SK-N-SH treated with all-trans-retinoic acid at 6 μM for 48 hours (cell line): Measurements from ENCODE around the gene ILRUN.
"Not testable (repeated sequence)": the region's sequence is repeated elsewhere in the genome, so short reads cannot be mapped to it uniquely, and the experiment has no call there.

Experiments used
- ATAC-seq: fragments of 200-7000 bp; cut with Tn5 transposase; 3 replicates; pipeline ENCODE4 v1.9.1; 2020; ENCODE audit warnings: mild to moderate bottlenecking, moderate library complexity
- BACH2 ChIP-seq: fragments of 250-450 bp; sonication (Bioruptor Pico); IDR thresholded peaks from 2 replicates; pipeline ENCODE4 v1.9.0; 2021; ENCODE audit warnings: mild to moderate bottlenecking, borderline replicate concordance
- CREB5 ChIP-seq: fragments of 250-450 bp; sonication (Bioruptor Pico); IDR thresholded peaks from 2 replicates; pipeline ENCODE4 v1.5.1; 2020; ENCODE audit warnings: low read depth, mild to moderate bottlenecking, moderate library complexity
- CSDC2 ChIP-seq: fragments of 250-450 bp; sonication (Bioruptor Pico); IDR thresholded peaks from 2 replicates; pipeline ENCODE4 v1.5.0; 2020; ENCODE audit warnings: mild to moderate bottlenecking, moderate library complexity
- CSRNP3 ChIP-seq: fragments of 250-450 bp; sonication (Bioruptor Pico); IDR thresholded peaks from 2 replicates; pipeline ENCODE4 v1.5.1; 2021; ENCODE audit warnings: mild to moderate bottlenecking, moderate library complexity
- ESRRG ChIP-seq: fragments of 250-450 bp; sonication (Bioruptor Pico); IDR thresholded peaks from 2 replicates; pipeline ENCODE4 v1.6.1; 2021; ENCODE audit warnings: mild to moderate bottlenecking
- GLIS3 ChIP-seq: fragments of 250-450 bp; sonication (Bioruptor Pico); IDR thresholded peaks from 2 replicates; pipeline ENCODE4 v1.5.0; 2020; ENCODE audit warnings: mild to moderate bottlenecking, moderate library complexity
- ISL1 ChIP-seq: fragments of 250-450 bp; sonication (Bioruptor Pico); IDR thresholded peaks from 2 replicates; pipeline ENCODE4 v2.1.2; 2022; ENCODE audit warnings: mild to moderate bottlenecking, moderate library complexity
- OSR1 ChIP-seq: fragments of 250-450 bp; sonication (Bioruptor Pico); IDR thresholded peaks from 2 replicates; pipeline ENCODE4 v1.8.0; 2022; ENCODE audit warnings: moderate library complexity, mild to moderate bottlenecking, inconsistent platforms
- PATZ1 ChIP-seq: fragments of 250-450 bp; sonication (Bioruptor Pico); IDR thresholded peaks from 2 replicates; pipeline ENCODE4 v1.8.0; 2020; ENCODE audit warnings: mild to moderate bottlenecking, moderate library complexity, borderline replicate concordance
- PPARA ChIP-seq: fragments of 250-450 bp; sonication (Bioruptor Pico); IDR thresholded peaks from 2 replicates; pipeline ENCODE4 v1.5.0; 2020; ENCODE audit warnings: mild to moderate bottlenecking, borderline replicate concordance
- RARB ChIP-seq: fragments of 250-450 bp; sonication (Bioruptor Pico); IDR thresholded peaks from 2 replicates; pipeline ENCODE4 v1.8.0; 2021; ENCODE audit warnings: mild to moderate bottlenecking, moderate library complexity
- SNAI2 ChIP-seq: fragments of 250-450 bp; sonication (Bioruptor Pico); IDR thresholded peaks from 2 replicates; pipeline ENCODE4 v1.5.0; 2020; ENCODE audit warnings: mild to moderate bottlenecking, moderate library complexity
- TCF4 ChIP-seq: fragments of 250-450 bp; sonication (Bioruptor Pico); IDR thresholded peaks from 2 replicates; pipeline ENCODE4 v1.8.0; 2021; ENCODE audit warnings: mild to moderate bottlenecking, moderate library complexity, borderline replicate concordance
- TSHZ2 ChIP-seq: fragments of 250-450 bp; sonication (Bioruptor Pico); IDR thresholded peaks from 2 replicates; pipeline ENCODE4 v1.5.0; 2020; ENCODE audit warnings: mild to moderate bottlenecking, moderate library complexity
- ZFP3 ChIP-seq: fragments of 250-450 bp; sonication (Bioruptor Pico); IDR thresholded peaks from 2 replicates; pipeline ENCODE4 v1.5.0; 2020; ENCODE audit warnings: mild to moderate bottlenecking, moderate library complexity
- ZFP30 ChIP-seq: fragments of 450-650 bp; formaldehyde crosslinking; IDR thresholded peaks from 2 replicates; pipeline ENCODE4 v1.5.0; 2022; ENCODE audit warnings: mild to moderate bottlenecking, moderate library complexity
- ZNF8 ChIP-seq: fragments of 450-650 bp; formaldehyde crosslinking; IDR thresholded peaks from 2 replicates; pipeline ENCODE4 v1.5.0; 2020; ENCODE audit warnings: mild to moderate bottlenecking, moderate library complexity

The ILRUN gene

GRCh38 chr6:34696739-34697543 is at the start of gene ILRUN:
Gene ILRUN (minus strand): TSS chr6:34696767. CDS start chr6:34696603, 164 bp downstream.
- peak; percentile 84 for ATAC-seq
- no peak for TF ChIP-seq ESRRG
- no peak for TF ChIP-seq GLIS3 (CRISPR knock-in tag)
- no peak for TF ChIP-seq ZFP30 (CRISPR knock-in tag)
- no peak for TF ChIP-seq CREB5 (CRISPR knock-in tag)
- no peak for TF ChIP-seq ZFP3 (CRISPR knock-in tag)
- no peak for TF ChIP-seq RARB (CRISPR knock-in tag)
- TF ChIP-seq TSHZ2 (CRISPR knock-in tag), result no peak
- no peak for TF ChIP-seq SNAI2

GRCh38 chr6:34745277-34746103 is 48.9 kb upstream of the ILRUN start:
- ATAC-seq, result peak; percentile 93
- no peak for TF ChIP-seq ZFP3 (CRISPR knock-in tag)
- peak; percentile 27; the same call in 1 of the 2 replicates for TF ChIP-seq ISL1 (CRISPR knock-in tag)
- no peak for TF ChIP-seq CREB5 (CRISPR knock-in tag)
- TF ChIP-seq CSDC2 (CRISPR knock-in tag), result no peak

- not testable (repeated sequence) for ATAC-seq
Observed at GRCh38 chr6:34744294-34744647, 47.7 kb upstream of the ILRUN start.

GRCh38 chr6:34743625-34744293 is 47.2 kb upstream of the ILRUN start:
- TF ChIP-seq BACH2 (no peak), ZNF8 (no peak), RARB (CRISPR knock-in tag) (no peak), PATZ1 (no peak), PPARA (CRISPR knock-in tag) (no peak), CSDC2 (CRISPR knock-in tag) (no peak), ESRRG (no peak), CSRNP3 (no peak), OSR1 (no peak), ISL1 (CRISPR knock-in tag) (no peak), ZFP3 (CRISPR knock-in tag) (no peak), TCF4 (CRISPR knock-in tag) (no peak)
- TF ChIP-seq, all 23 proteins: peak for 0
- ATAC-seq, result no peak
